ENCODE results near the gene GIN1. TPM values are rescaled to one million over a fixed set of nuclear protein-coding genes. Genes with fewer than 3 reads are reported as not detected.

Gene GIN1
- total RNA-seq, 2 donors from 2014 or later, result 7.0 to 9.6 TPM

- Histone ChIP-seq H3K27ac (ENCODE audit: low read depth, low read length) (no peak overlapping the region), H3K9me3 (ENCODE audit: control insufficient read depth, low read length) (no peaks in the 10 kb centered on the region), H3K36me3 (ENCODE audit: control insufficient read depth, insufficient read depth, low read length) (peaks cover 11% of the 10 kb centered on the region), H3K4me3 (ENCODE audit: low read length) (no peak overlapping the region), H3K27me3 (ENCODE audit: control insufficient read depth, insufficient read depth, low read length, poor library complexity, severe bottlenecking) (no peaks in the 10 kb centered on the region), H3K4me1 (ENCODE audit: control insufficient read depth, insufficient read depth, low read length) (no peaks in the 10 kb centered on the region), H3K9ac (ENCODE audit: extremely low read depth, low read length, poor library complexity, severe bottlenecking) (no peak overlapping the region)
- Mint-ChIP-seq H3K4me3 (no peak overlapping the region), H3K9me3 (no peaks in the 10 kb centered on the region), H3K27ac (no peak overlapping the region), H3K4me1 (no peaks in the 10 kb centered on the region), H3K36me3 (ENCODE audit: low read depth) (peaks cover 12% of the 10 kb centered on the region), H3K27me3 (ENCODE audit: insufficient read depth) (no peaks in the 10 kb centered on the region)
- DNase-seq, result no peak
- 83 to 100% methylated on average over 1 of the region's 1 CpG for WGBS, 2 experiments (ENCODE audit: insufficient coverage in 1 of 2, insufficient read length in 1 of 2)
- TF ChIP-seq CTCF (conservative IDR thresholded peaks at IDR 0.05), result no peak
These were observed 17.7 kb downstream of the GIN1 start for GRCh38 chr5:103102234-103102633.

- Histone ChIP-seq H3K9ac (ENCODE audit: extremely low read depth, low read length, poor library complexity, severe bottlenecking) (no peak overlapping the region), H3K9me3 (ENCODE audit: control insufficient read depth, low read length) (no peaks in the 10 kb centered on the region), H3K27me3 (ENCODE audit: control insufficient read depth, insufficient read depth, low read length, poor library complexity, severe bottlenecking) (no peaks in the 10 kb centered on the region), H3K4me1 (ENCODE audit: control insufficient read depth, insufficient read depth, low read length) (no peaks in the 10 kb centered on the region), H3K36me3 (ENCODE audit: control insufficient read depth, insufficient read depth, low read length) (peaks cover 11% of the 10 kb centered on the region), H3K27ac (ENCODE audit: low read depth, low read length) (no peak overlapping the region), H3K4me3 (ENCODE audit: low read length) (no peak overlapping the region)
- no peak for DNase-seq
- H3K27ac Mint-ChIP-seq, result no peak overlapping the region
- H3K9me3 Mint-ChIP-seq, result no peaks in the 10 kb centered on the region
- 80 to 94% methylated on average over 1 to 6 of the region's 6 CpGs for WGBS, 2 experiments (ENCODE audit: insufficient coverage in 1 of 2, insufficient read length in 1 of 2)
- no peak for TF ChIP-seq CTCF (conservative IDR thresholded peaks at IDR 0.05)
- H3K4me1 Mint-ChIP-seq, result no peaks in the 10 kb centered on the region
- H3K36me3 Mint-ChIP-seq (ENCODE audit: low read depth), result peaks cover 14% of the 10 kb centered on the region
- no peak overlapping the region for H3K4me3 Mint-ChIP-seq
- no peaks in the 10 kb centered on the region for H3K27me3 Mint-ChIP-seq (ENCODE audit: insufficient read depth)
These were observed 18.7 kb downstream of the GIN1 start for GRCh38 chr5:103101079-103101750.

GRCh38 chr5:103098993-103099392, 20.9 kb downstream of the GIN1 start:
- 100% methylated on average over 1 of the region's 2 CpGs; no CpG with 5 or more reads in 1 of the 2 experiments for WGBS, 2 experiments (ENCODE audit: insufficient coverage in 1 of 2, insufficient read length in 1 of 2)
- Histone ChIP-seq H3K27ac (ENCODE audit: low read depth, low read length) (no peak overlapping the region), H3K9me3 (ENCODE audit: control insufficient read depth, low read length) (no peaks in the 10 kb centered on the region), H3K27me3 (ENCODE audit: control insufficient read depth, insufficient read depth, low read length, poor library complexity, severe bottlenecking) (no peaks in the 10 kb centered on the region), H3K9ac (ENCODE audit: extremely low read depth, low read length, poor library complexity, severe bottlenecking) (no peak overlapping the region), H3K4me3 (ENCODE audit: low read length) (no peak overlapping the region), H3K4me1 (ENCODE audit: control insufficient read depth, insufficient read depth, low read length) (peaks cover 4% of the 10 kb centered on the region), H3K36me3 (ENCODE audit: control insufficient read depth, insufficient read depth, low read length) (peaks cover 5% of the 10 kb centered on the region)
- H3K36me3 Mint-ChIP-seq (ENCODE audit: low read depth), result peaks cover 10% of the 10 kb centered on the region
- no peak for DNase-seq
- TF ChIP-seq CTCF (conservative IDR thresholded peaks at IDR 0.05), result no peak
- peaks cover 15% of the 10 kb centered on the region for H3K4me1 Mint-ChIP-seq
- H3K4me3 Mint-ChIP-seq, result no peak overlapping the region
- H3K27me3 Mint-ChIP-seq (ENCODE audit: insufficient read depth), result no peaks in the 10 kb centered on the region
- H3K9me3 Mint-ChIP-seq, result no peaks in the 10 kb centered on the region
- no peak overlapping the region for H3K27ac Mint-ChIP-seq

All from endodermal cell (in vitro differentiated cells).